GM15510 (cell line): Measurements from ENCODE around the gene H1-8.

Experiments
- POLR2A ChIP-seq: IDR thresholded peaks from 3 replicates; pipeline ENCODE4 v1.6.1; 2011; ENCODE audit warnings: borderline replicate concordance; ENCODE audit not compliant: insufficient read length; ENCODE audit errors: extremely low read depth

The H1-8 gene

DNA sequence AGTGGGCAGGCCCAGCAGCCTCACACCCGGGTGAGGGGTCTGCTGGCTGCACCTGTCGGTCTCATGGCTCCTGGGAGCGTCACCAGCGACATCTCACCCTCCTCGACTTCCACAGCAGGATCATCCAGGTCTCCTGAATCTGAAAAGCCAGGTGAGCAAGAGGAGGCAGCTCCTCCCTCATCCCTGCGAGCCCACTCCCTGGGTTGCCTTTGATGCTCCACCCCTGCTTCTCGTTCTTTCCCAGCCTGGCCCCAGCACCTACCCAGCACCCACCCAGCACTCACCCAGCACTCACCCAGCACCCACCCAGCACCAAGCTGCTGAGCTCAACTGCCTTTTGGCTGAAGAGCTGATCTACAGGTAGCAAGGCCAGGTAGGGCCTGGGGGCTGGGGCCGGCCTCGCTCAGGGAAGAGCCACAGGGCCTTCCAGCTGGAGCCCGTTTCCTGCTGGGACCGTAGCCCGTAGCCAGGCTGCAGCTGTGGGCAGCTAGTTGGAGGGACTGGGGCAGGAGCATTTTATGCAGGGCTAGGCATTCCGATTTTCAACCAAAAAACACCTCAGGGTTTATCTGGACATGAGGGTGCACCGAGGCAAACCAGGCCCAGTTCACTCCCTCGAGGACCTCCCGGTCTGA is at the start of gene H1-8:
H1-8 (plus strand) TSS at position 20 of the 635 bp plus-strand sequence; CDS start at position 64, 44 bp downstream.
- TF ChIP-seq POLR2A = no peak

DNA sequence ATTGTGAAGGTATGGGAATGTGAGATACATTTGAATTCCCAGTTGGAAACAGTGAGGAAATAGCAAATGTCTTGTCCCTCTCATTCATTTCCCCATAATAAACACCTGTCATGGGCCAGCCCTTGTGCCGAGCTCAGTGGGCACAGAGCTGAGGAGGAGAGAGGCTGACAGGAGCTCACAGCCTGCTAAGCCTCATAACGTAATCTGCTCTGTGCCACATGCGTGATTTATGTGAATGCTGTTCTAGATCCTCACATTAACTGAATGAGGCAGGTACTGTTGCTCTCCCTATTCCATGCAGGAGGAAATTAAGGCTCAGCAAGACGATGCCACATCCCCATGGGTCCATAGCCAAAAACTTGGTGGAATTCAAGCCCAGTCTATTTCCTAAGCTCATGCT is 49.8 kb upstream of the H1-8 start:
- TF ChIP-seq POLR2A = no peak

DNA sequence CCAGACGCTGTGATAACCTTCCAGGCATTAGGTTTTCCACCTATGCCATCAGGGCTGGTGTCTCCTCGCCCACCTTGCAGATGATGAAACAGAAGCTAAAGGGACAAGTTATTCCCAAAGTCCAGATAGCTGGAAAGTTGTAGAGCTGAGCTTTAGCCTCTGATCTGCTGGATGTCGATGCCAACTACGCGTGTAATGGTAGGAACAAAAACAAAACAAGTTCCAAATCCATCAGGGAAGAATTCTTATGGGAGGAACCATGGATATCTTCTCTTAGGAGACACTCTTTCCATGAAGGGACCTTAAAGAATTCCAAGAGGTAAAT is 42.7 kb upstream of the H1-8 start:
- TF ChIP-seq POLR2A = no peak

DNA sequence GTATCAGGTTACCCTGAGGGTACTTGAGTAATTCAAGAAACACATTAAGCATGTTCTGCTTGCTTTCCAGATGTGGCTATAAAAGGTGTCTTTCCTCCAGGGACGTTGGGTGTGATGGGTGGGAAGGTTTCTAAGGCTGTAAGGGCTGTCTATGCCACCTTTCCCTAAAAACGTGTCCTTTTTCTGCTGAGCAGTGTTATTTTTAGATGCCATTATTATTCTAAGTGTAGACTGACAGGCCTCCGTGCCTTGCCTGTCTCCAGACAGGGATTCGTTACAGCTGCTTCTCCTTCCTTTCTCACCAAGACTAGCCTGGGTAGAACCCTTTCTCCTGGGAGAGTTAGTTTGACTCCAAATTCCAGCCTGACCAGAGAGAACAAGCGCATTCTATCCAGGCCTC is 41.3 kb upstream of the H1-8 start:
- TF ChIP-seq POLR2A = no peak

DNA sequence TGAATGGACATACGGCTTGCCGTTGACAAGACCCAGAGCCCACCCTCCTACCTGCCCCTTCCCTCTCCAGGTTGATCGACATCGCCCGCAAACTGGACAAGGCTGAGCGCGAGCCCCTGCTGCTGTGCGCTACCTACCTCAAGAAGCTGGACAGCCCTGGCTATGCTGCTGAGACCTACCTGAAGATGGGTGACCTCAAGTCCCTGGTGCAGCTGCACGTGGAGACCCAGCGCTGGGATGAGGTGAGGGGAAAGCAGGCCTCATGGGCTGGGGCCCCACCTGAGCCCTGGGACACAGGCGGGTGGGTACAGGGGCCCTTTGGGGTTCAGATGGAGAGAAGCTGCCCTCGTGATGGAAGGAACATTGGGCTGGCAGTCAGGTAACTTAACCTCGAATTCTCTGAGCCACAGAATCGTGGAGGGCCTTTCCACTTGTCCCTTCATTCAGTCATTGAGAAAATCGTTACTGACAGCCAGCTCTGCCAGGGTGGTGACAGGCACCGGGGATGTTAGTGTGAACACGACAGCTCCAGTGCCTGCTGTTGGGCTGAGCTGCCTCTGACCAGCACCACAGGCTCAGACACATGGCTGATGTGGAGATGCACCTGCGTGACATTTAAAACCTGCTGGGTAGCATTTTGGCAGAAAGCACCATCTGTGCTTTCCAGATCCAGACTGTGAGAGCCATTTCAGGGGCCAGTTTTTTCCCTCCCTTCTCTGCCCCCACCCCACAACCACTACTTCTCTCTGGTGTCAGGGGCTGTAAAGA is 40.1 kb upstream of the H1-8 start:
- TF ChIP-seq POLR2A = no peak

DNA sequence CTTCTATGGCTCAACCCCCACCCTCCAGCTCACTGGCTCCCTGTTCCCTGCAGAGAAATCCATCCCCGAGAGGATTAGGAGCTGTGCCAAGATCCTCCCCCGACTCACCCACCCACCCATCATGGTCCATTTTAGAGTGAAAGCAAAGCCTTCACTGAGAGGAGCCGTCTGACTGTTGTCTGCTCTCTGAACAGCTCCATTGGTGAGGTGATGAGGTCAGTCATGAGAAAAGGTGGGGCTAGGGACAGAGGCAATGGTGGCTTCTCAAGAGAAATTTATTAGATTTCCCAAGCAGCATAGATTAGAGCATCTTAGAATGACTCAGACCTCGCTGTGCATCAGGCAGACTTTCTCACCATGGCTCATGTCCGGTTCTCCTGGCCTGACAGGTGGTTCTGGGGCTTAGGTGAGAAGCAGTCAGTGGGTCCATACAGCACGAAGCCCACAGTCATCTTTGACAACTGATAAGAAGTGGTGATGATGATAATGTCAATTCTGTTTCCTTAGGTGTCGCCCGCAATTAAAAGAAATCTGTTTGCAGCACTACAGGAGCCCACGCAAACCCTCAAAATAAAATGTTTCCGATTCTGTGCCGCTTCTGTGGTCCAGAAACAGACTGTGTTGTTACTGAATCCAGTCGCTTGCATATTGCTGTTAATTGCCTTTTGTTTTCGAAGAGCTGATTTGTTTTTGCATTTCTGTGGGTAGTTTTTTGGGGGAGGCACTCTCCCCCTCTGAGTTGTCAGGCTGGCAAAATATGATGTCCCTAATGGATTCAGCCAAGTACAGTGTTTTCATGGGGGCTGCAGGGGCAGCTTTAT is 39.3 kb upstream of the H1-8 start:
- no peak for TF ChIP-seq POLR2A

DNA sequence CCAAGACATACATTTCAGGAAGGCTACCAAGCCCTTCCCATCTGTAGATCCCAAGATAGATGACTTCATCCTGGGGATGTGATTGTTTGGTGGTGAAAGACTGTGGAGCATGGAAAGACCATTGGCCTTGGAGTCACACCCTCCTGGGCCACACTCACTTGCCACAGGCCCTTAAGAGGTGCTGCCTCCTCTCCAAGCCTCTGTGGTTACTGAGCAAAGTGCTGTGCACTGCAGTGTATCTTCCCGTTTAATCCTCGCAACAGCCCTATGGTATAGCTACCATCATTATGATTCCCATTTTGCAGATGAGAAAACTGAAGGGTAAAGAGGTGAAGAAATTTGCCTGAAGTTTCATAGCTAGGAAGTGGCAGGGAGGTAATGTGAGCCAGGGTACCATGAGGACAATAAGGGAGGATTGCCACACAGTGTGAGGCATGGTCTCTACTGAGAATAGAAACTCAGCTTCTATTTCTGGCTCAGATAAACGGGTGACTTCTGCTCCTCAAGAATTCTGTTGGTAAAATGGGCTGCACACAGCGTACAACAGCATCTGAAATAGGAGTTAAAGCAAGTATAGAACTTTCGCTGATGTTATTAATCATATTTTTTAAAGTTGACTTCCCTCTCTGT is 38.4 kb upstream of the H1-8 start:
- no peak for TF ChIP-seq POLR2A

DNA sequence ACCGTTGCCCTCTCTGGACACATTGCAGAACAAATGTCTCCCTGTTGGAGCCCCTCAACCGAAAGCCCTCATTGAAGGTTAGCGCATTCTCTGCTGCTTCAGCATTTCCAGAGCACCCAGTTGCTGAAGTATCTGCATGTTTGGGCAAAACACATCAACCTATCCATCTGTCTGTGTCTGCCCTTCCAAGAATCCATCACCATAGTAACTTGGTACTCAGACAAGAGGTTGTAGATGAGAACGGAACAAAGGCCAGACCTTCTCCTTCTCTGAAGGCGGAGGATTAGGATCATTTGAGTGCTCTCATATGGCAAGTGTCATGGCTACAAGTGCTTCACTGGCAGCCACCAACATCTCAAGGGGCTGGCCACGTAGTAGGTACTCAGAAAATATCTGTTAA is 37.6 kb upstream of the H1-8 start:
- TF ChIP-seq POLR2A = no peak

DNA sequence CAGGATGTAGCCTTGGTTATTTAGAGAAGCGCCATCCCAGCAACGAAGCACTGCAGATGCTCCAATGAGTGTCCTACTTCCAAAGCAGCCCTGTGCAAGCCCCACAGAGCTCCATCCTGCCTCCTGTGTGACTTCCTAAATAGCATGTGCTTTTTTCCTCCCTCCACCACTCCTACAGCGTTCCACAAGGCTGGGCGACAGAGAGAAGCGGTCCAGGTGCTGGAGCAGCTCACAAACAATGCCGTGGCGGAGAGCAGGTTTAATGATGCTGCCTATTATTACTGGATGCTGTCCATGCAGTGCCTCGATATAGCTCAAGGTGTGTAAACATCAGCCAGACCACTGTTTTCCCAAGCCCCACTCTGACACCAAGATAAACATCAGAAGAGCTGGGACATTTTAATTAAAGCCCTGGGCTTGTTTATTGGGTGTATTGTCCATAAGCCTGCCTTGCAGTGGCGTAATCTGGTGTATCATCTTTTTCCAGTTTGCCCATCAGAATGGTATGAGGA is 36.7 kb upstream of the H1-8 start:
- no peak for TF ChIP-seq POLR2A

DNA sequence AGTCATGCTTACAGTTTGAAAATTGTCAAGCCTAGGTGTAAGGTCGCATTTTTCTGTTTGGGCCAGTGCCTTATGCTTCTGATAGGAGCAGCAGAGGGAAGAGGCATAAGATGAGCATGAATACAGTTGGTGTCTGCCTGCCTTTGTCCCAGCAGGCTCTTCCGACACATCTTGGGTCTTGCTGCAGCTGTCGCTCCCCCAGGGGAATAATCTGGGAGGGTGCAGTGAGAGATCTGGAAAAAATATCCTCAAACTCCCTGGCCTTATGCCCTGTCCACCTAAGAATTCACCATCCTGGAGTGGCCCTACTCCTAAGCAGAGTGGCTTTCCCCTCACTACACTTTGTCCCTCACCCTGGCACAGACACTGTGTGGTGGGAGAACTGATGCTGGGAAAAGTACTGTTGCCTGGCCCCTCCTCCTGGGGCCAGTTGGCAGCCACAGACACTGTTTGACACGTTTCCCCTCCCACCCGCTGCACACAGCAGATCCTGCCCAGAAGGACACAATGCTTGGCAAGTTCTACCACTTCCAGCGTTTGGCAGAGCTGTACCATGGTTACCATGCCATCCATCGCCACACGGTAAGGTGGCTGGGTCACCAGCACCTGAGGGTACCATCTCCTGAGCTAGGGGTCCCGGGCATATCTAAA is 35.7 kb upstream of the H1-8 start:
- no peak for TF ChIP-seq POLR2A

DNA sequence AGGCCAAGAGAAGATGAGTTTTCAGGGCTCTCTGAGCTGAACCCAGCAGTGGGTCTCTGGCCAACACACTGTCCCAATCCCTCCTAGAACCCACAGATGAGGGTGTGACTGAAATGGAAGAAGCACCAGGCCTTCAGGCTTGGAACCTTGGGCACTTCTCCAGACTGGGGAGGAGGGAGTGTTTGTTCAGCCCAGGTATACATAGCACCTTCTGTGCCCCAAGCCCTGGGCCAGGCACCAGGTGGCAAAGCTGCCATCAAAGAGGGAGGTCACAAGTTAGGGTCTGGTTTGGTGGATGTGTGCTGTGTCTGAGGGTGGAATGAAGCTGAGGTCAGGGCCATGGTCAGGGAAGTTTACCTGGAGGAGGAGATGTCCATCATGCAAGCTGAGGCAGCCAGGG is 30.4 kb upstream of the H1-8 start:
- no peak for TF ChIP-seq POLR2A

GRCh38 chr3:129513705-129514104 is 29.3 kb upstream of the H1-8 start:
- no peak for TF ChIP-seq POLR2A

DNA sequence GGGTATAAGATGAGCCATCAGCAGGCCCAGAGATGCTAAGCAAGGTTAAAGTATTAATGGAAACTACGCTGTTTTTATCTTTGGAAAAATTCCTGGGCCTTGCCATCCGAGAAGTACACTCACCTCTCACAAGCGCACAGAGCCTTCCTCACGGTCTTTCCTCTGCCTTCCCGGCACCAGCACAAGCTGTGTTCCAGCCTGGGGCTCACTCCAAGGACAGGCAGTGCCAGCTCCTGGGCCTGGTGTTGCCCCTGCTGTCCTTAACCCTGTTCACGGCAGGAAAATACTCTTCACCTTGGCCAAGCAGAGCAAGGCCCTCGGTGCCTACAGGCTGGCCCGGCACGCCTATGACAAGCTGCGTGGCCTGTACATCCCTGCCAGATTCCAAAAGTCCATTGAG is 28.9 kb upstream of the H1-8 start:
- no peak for TF ChIP-seq POLR2A

DNA sequence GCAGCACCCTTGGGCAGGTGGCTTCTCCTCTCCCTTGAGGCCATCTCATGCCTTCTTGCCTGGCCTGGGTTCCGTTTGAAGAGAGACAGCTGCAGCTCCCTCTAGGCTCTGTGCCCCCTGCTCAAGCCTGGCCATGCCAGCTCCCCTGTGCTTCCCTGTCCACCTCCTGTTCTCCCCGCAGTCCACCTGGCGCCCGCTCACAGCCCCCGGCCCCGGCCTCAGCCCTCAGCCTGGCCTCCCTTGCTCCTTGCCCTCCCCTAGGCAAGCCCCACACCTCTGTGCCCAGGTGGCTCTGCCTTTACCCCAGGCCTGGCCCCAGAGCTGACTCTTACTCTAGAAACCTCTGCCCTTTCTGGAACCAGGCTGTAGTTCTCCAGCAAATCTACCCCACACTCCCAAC is 28.4 kb upstream of the H1-8 start:
- no peak for TF ChIP-seq POLR2A
